HepG2 (cell line): ENCODE measurements around the gene FOLR1. TPM values are rescaled to one million over a fixed set of nuclear protein-coding genes. Genes with fewer than 3 reads are reported as not detected.

Experiments
- ATAC-seq: fragments of 200-7000 bp; cut with Tn5 transposase; 3 replicates; pipeline ENCODE4 v1.9.1; 2020; ENCODE audit warnings: mild to moderate bottlenecking, moderate library complexity
- BruUV-seq: library from RNA; stranded (reverse); fragments of 400-500 nt; replicated peaks from 2 replicates; lab custom pipeline; 2021; lab: Mats Ljungman, UMichigan
- CTCF ChIA-PET: fragments of 300-600 bp; formaldehyde crosslinking; extraction: SDS; loops from one replicate; lab custom pipeline; 2021; ENCODE audit warnings: low total read pairs, inconsistent platforms, low intra/inter-chr PET ratio; lab: Yijun Ruan, JAX
- POLR2A ChIA-PET: fragments of 350-600 bp; sonication (Branson Sonifier 250); formaldehyde crosslinking; loops from one replicate; lab custom pipeline; 2020; ENCODE audit warnings: antibody characterized with exemption, inconsistent platforms; lab: Yijun Ruan, JAX
- DNase-seq: peaks from one replicate; pipeline ENCODE4 v3.0.0-alpha.2; 2015; ENCODE audit warnings: low spot score
- FAIRE-seq: peaks from 3 replicates; lab custom pipeline; 2011; peaks lifted over from hg19 to GRCh38; lab: Jason Lieb, UNC
- H2AFZ ChIP-seq: one replicate; pipeline ENCODE4 v1.6.1; 2011; ENCODE audit warnings: low read length, inconsistent platforms
- H3K27ac ChIP-seq: fragments of 300-600 bp; 3 replicates; pipeline ENCODE4 v1.8.0; 2011; ENCODE audit warnings: mixed run types, mild to moderate bottlenecking, mixed read lengths, low read length, inconsistent platforms; ENCODE audit not compliant: insufficient read depth; ENCODE audit errors: extremely low read length
- H3K27me3 ChIP-seq, 2 experiments: fragments of 200-600 bp in 1 of 2; 2 replicates in 1 of 2; 3 replicates in 1 of 2; pipeline versions ENCODE4 v1.6.0 to v1.8.0; 2011; ENCODE audit warnings: low read length in 2 of 2, mild to moderate bottlenecking in 2 of 2, moderate library complexity in 2 of 2, inconsistent platforms in 1 of 2; ENCODE audit not compliant: insufficient read depth in 2 of 2, control insufficient read depth in 1 of 2
- H3K36me3 ChIP-seq, 2 experiments: fragments of 200-600 bp in 1 of 2; replicated peaks in 1 of 2; 2 replicates in 1 of 2; 3 replicates in 1 of 2; pipeline versions ENCODE4 v1.5.1 to v1.8.0; 2011; ENCODE audit warnings: low read length in 2 of 2, inconsistent platforms in 1 of 2; ENCODE audit not compliant: insufficient read depth in 2 of 2, control insufficient read depth in 1 of 2
- H3K4me1 ChIP-seq: 2 replicates; pipeline ENCODE4 v1.5.1; 2012; ENCODE audit warnings: low read length, inconsistent platforms; ENCODE audit not compliant: insufficient read depth
- H3K4me2 ChIP-seq: 2 replicates; pipeline ENCODE4 v1.6.0; 2011; ENCODE audit warnings: low read depth, low read length, inconsistent platforms
- H3K4me3 ChIP-seq, 3 experiments: fragments of 200-600 bp in 1 of 3; sonication (generic), shearing (Covaris generic) in 1 of 3; replicated peaks in 1 of 3; 2 replicates each; pipeline ENCODE4 v1.5.1; 2011 to 2016; ENCODE audit warnings: low read length in 3 of 3, inconsistent platforms in 2 of 3, low read depth in 2 of 3, mild to moderate bottlenecking in 2 of 3, control low read depth in 1 of 3, mixed read lengths in 1 of 3; ENCODE audit not compliant: insufficient read depth in 1 of 3
- H3K79me2 ChIP-seq: one replicate; pipeline ENCODE4 v1.6.1; 2011; ENCODE audit warnings: low read length, inconsistent platforms; ENCODE audit not compliant: insufficient read depth
- H3K9ac ChIP-seq: 2 replicates; pipeline ENCODE4 v1.6.0; 2011; ENCODE audit warnings: mild to moderate bottlenecking, low read depth, low read length, inconsistent platforms; ENCODE audit not compliant: insufficient read depth
- H3K9me3 ChIP-seq: 2 replicates; pipeline ENCODE4 v1.5.1; 2012; ENCODE audit warnings: mild to moderate bottlenecking, low read length
- H4K20me1 ChIP-seq: 2 replicates; pipeline ENCODE4 v1.6.0; 2011; ENCODE audit warnings: inconsistent platforms, mild to moderate bottlenecking, low read length, moderate library complexity; ENCODE audit not compliant: insufficient read depth
- ARNT ChIP-seq: fragments of 450-650 bp; IDR thresholded peaks from 2 replicates; pipeline ENCODE4 v1.6.1; 2017
- BRCA1 ChIP-seq: sonication (generic); formaldehyde crosslinking; IDR thresholded peaks from 2 replicates; pipeline ENCODE4 v1.4.0; 2020; ENCODE audit warnings: missing genetic modification reagents
- CCAR2 ChIP-seq: fragments of 200-400 bp; formaldehyde crosslinking; optimal IDR thresholded peaks from 2 replicates; pipeline ENCODE3; 2018; ENCODE audit warnings: low read depth, mild to moderate bottlenecking, low read length, moderate library complexity
- POLR2AphosphoS5 ChIP-seq: IDR thresholded peaks from 2 replicates; pipeline ENCODE4 v1.6.1; 2012; ENCODE audit warnings: low read depth, low read length
- PRDM10 ChIP-seq: sonication (generic); formaldehyde crosslinking; IDR thresholded peaks from 2 replicates; pipeline ENCODE4 v1.4.0; 2020; ENCODE audit warnings: low read depth, missing genetic modification reagents
- TARDBP ChIP-seq: sonication (generic); formaldehyde crosslinking; IDR thresholded peaks from 2 replicates; pipeline ENCODE4 v1.8.0; 2022; ENCODE audit warnings: mild to moderate bottlenecking, missing genetic modification reagents
- THAP9 ChIP-seq: sonication (generic); formaldehyde crosslinking; IDR thresholded peaks from 2 replicates; pipeline ENCODE4; 2020; ENCODE audit warnings: missing genetic modification reagents, mild to moderate bottlenecking, borderline replicate concordance
- ZFP36L2 ChIP-seq: sonication (generic); formaldehyde crosslinking; IDR thresholded peaks from 2 replicates; pipeline ENCODE4 v1.4.0; 2020; ENCODE audit warnings: missing genetic modification reagents
- ZNF282 ChIP-seq: fragments of 450-650 bp; IDR thresholded peaks from 2 replicates; pipeline ENCODE4 v1.6.1; 2018; ENCODE audit not compliant: partially characterized antibody
- ZNF747 ChIP-seq: sonication (generic); formaldehyde crosslinking; IDR thresholded peaks from 2 replicates; pipeline ENCODE4 v1.8.1; 2023; ENCODE audit warnings: missing genetic modification reagents, mild to moderate bottlenecking, borderline replicate concordance
- WGBS: methylation state at CpG from one replicate; pipeline ENCODE4 v1.1.6; 2017; ENCODE audit warnings: low lambda C conversion rate; 5-methylcytosine and 5-hydroxymethylcytosine counted together
- in situ Hi-C: cut with HindIII; loops from 2 replicates; pipeline ENCODE4 v1.10.0; 2017; ENCODE audit warnings: low pct_unique_long_range_greater_than_20kb; ENCODE audit not compliant: extremely low pct_ligation_motif_present
- intact Hi-C: fragments of 100-400 bp; cut with micrococcal nuclease; formaldehyde crosslinking; loops from one replicate; pipeline ENCODE4 v1.10.0; 2022; ENCODE audit not compliant: unreplicated experiment
- polyA plus RNA-seq, 8 experiments: library from polyadenylated mRNA; depleted of rRNA in 3 of 8; stranded (reverse) in 7 of 8; unstranded in 1 of 8; fragments of >200 nt; fragmentation: Illumina TruSeq in 4 of 8; extraction: Trizol in 4 of 8; gene quantifications; 2 replicates each; pipeline versions ENCODE4 v1.2.1 to v1.2.3, GENCODE V29; 2011 to 2016; ENCODE audit warnings: low read depth in 4 of 8, missing spikeins in 1 of 8, mixed read lengths in 1 of 8; ENCODE audit not compliant: insufficient read depth in 1 of 8
- total RNA-seq, 5 experiments: library from RNA; depleted of rRNA; stranded (reverse); fragments of >200 nt; fragmentation: Illumina TruSeq; extraction: Trizol; gene quantifications; 2 replicates each; pipeline ENCODE4 v1.2.3, GENCODE V29; 2016; ENCODE audit warnings: low read depth in 1 of 5

The FOLR1 gene
- total and polyA plus RNA-seq, 2 of the 13 experiments (the other 11 are each of a cell fraction or from before 2014, with no cell fraction given), result 0.20 TPM; not detected in 1

- intact Hi-C loops (no loop called here), in situ Hi-C loops (no loop called here)
Observed at GRCh38 chr11:72222106-72222891, 30.4 kb downstream of the FOLR1 start.

More at GRCh38 chr11:72222106-72222891, 30.4 kb downstream of the FOLR1 start:
- no peaks in the 10 kb centered on the region for H4K20me1 ChIP-seq
- H3K36me3 ChIP-seq, result no peaks in the 10 kb centered on the region
- peaks cover 35% of the 10 kb centered on the region for H3K4me1 ChIP-seq
- H3K9ac ChIP-seq, result peak overlapping the region; percentile 53; the same call in 1 of the 2 replicates
- H3K9me3 ChIP-seq, result no peaks in the 10 kb centered on the region
- TF ChIP-seq BRCA1 (CRISPR knock-in tag) (no peak), ARNT (no peak), PRDM10 (CRISPR knock-in tag) (peak; percentile 86), ZNF747 (CRISPR knock-in tag) (0 out of 2 replicates have a peak, but pooled peaks have one; percentile 3), CCAR2 (no peak), ZNF282 (no peak), TARDBP (CRISPR knock-in tag) (no peak), THAP9 (CRISPR knock-in tag) (0 out of 2 replicates have a peak, but pooled peaks have one; percentile 30), POLR2AphosphoS5 (no peak), ZFP36L2 (CRISPR knock-in tag) (no peak)
- TF ChIP-seq, all 625 proteins: peak for 3
- ChIA-PET POLR2A (interaction anchor here (1.2 to 1.7 kb wide), 4 partner anchors 12 to 110 kb away, joined by 4 to 5 read pairs (median 4); partner anchors contain the start of gene ANAPC15), CTCF (no interaction called here)
- peaks cover 7% of the 10 kb centered on the region for H3K79me2 ChIP-seq
- peak; percentile 5 for ATAC-seq
- peak overlapping the region; percentile 83 to 90 (median 85) for H3K4me3 ChIP-seq
- DNase-seq, result no peak
- H2AFZ ChIP-seq, result peak overlapping the region; percentile 47
- no peak for FAIRE-seq
- peaks cover 3 to 20% of the 10 kb centered on the region in 2 experiments; a peak in 2 of 5 replicates for H3K27me3 ChIP-seq
- 2% methylated on average over 5 of the region's 6 CpGs for WGBS
- H3K27ac ChIP-seq, result peak overlapping the region; percentile 15
- H3K4me2 ChIP-seq, result peak overlapping the region; percentile 93
- no TSS peak for BruUV-seq
